RPMI7951 (cell line): Measurements from ENCODE around the gene PTEN. TPM values are rescaled to one million over a fixed set of nuclear protein-coding genes. Genes with fewer than 3 reads are reported as not detected.
"Not testable (repeated sequence)": the region's sequence is repeated elsewhere in the genome, so short reads cannot be mapped to it uniquely, and the experiment has no call there.

Experiments
- DNase-seq: peaks from one replicate; pipeline ENCODE4 v3.0.0-alpha.2; 2012; ENCODE audit warnings: low read depth
- total RNA-seq: library from RNA; depleted of rRNA; stranded (reverse); fragments of >200 nt; shearing (Covaris generic); gene quantifications from 2 replicates; pipeline ENCODE4 v1.2.3, GENCODE V29; 2014; rRNA removed

The PTEN gene
- under 0.01 and 0.96 TPM in 2 replicates for total RNA-seq

GRCh38 chr10:87863053-87863943 lies at the start of gene PTEN, which contains the start of gene KLLN:
Gene PTEN, plus strand, starts transcription at chr10:87863625. Its CDS starts 845 bp downstream, at chr10:87864470.
Gene KLLN, minus strand, starts transcription at chr10:87863533. Its CDS starts 1,046 bp downstream, at chr10:87862487.
- DNase-seq, result no peak

DNA sequence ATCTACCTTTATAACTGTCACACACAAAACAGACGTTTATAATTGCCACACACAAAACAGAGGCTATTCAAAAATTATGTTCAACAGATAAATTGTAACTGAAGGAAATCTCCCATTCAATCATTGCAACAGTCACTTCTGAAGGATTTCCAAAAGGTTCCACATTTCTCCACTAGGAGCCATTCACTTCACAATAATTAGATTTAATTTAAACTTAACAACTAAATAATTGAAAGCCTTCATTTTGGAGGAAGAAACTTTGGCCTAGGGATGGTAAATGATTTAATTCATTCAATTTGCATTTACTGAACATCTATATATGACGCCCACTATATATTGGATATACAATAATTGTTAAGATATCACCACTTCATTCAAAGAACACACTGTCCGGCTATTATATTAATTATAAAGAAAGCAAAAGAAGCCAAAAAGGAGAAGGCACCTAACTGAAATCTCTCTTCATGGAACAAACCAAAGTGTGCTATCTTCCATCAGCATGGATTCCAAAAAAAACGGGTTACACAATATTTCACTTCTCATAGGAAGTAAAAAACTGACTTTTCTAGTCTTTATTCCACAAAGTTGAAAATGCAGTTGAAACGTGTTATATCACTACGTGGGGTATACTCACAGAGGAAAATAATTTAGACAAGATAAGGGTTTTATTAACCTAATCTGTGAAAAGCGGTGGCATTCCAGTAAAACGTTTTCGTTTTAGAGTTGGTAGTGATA lies 47.1 kb upstream of the PTEN start:
- no peak for DNase-seq

- no peak for DNase-seq
These were observed 46.4 kb upstream of the PTEN start for GRCh38 chr10:87816898-87817608.

DNA sequence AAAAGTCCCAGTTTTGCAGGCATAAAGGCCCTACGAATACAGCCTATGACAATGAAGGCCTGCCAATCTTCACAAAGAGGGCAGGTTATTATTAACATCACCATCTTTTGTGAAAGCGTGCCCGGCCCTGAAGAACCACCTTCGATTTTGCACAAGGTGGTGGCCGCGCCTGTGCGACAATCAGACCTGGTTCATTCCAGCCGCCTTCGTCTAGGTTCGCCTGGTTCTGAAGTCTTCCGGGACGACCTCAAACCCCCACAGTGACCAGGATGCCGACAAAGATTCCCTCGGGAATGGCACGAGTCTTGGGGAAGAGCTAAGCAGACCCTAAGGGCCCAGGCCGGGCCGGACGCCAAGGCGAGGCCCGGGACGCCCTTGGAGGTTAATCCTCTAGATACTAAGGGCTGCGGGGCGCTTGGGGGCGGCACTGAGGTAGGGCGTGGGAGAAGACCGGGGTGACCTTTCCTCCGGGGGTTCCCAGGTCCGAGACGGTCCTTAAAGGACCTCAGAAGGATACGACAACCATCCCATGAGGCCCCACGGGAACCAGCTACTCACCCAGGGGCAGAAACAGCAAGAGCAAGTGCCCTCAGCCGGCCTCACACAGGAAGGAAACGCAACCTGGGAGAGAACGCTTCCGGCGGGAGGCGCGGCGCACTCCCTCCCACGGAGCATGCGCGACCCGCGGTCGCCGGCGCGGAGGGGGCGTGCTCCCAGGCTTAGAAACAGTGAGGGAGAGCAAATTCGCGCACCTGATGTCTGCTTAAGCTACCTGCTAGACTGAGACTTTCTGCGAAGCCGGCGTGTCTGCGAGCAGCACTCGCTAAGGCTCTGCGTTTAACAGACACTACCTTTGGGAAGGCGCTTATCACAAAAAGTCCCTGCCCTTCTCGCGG lies 45.6 kb upstream of the PTEN start, which contains the start of gene ATAD1:
Gene ATAD1, minus strand, starts transcription at position 618 of the 896 bp plus-strand sequence. CDS start 3,627 bp downstream, outside the sequence.
- no peak for DNase-seq

DNA sequence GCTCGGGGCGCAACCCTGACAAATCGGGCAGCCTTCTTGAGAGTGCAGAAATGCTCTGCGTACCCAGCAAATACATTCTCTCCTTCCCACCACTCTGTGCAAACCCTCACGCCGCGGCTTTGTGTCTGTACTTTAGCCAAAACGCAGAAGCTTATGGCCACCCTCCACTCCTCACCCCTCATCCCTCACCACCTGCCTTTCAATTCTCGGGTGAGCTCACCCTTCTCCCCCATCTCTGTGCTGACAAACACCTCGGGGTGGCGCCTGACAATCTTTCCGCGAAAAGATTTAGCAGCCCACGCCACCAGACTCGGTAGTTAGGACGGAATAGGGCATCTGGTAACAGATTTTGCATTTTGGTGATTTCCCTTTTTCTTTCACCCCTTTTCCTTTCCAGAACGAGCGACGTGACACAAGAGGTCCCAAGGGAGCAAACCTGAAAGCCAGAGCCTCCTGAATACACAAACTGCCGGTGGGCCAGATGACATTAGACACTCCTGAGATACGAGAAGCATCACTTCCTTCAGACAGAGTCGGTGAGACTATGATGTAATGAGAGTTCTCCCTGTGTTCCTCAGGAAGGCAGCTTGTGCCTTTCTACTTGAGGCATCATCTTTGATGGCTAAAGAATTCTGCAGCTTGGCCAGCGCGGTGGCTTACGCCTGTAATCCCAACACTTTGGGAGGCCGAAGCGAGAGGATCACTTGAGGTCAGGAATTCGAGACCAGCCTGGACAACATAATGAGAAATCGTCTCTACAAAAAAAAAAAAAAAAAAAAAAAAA lies 44.7 kb upstream of the PTEN start:
- DNase-seq, result no peak

- no peak for DNase-seq
These were observed 44.2 kb upstream of the PTEN start for GRCh38 chr10:87819289-87819585.

- no peak for DNase-seq
These were observed 36.8 kb upstream of the PTEN start for GRCh38 chr10:87826653-87827052.

DNA sequence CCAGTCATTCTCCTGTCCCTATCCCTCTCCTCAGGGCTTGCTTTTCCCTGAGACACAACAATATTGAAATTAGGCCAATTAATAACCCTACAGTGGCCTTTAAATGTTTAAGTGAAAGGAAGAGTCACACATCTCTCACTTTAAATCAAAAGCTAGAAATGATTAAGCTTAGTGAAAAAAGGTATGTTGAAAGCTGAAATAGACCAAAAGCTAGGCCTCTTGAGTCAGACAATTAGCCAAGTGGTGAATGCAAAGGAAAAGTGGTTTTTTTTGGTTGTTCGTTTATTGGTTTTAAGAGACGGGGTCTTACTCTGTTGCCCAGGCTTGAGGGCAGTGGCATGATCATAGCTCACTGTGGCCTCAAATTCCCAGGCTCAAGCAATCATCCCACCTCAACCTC lies 35.7 kb upstream of the PTEN start:
- DNase-seq, result no peak

- not testable (repeated sequence) for DNase-seq
These were observed 34.4 kb upstream of the PTEN start for GRCh38 chr10:87829051-87829450.

DNA sequence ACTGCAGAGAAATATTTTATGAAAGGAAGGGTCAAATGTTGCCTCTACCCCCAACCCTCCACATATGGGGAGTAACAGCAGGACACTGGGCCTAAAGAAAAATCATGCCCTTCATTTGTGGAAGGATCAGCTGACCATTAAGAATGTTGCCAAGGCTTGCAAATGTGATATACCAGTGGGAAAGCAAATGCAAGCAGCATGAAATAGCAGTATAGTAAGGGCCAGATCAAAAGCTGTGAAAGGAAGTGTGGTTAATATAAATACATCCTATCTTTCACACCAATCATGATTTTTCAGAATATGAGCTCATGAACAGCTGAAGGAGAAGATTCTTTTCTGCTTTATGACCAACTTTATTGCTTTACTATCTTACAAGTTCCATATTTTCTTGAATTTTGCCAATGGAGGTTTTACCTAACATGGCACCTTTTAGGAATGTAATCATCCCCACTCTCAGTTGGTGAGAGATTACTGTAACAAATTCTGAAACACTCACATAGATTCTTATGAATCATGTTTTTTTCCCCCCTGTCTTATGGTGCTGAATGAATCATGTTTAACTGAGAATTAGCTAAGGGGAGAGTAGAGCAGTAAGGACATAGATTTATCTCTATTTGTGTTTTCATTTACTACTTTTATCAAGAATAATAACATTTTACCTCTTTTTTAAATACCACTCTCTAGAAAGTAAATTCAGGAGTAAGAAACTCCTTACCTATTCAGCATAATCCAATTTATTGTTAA lies 33.3 kb upstream of the PTEN start:
- no peak for DNase-seq

DNA sequence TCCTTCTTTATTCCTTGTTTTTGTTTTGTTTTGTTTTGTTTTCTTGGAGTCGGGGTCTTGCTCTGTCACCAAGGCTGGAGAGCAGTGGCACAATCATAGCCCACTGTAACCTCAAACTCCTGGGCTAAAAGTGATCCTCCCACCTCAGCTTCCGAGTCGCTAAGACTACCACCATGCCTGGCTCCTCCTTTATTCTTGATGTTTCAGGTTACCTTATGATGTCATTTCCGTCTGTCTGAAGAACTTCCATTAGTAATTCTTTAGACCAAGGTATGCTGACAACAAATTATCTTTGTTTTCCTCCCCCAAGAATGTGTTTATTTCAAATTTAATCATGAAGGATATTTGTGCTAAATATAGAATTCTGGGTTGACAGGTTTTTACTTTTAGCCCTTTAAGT lies 27.3 kb upstream of the PTEN start:
- DNase-seq, result no peak

GRCh38 chr10:87837445-87837844 lies 26.0 kb upstream of the PTEN start:
- DNase-seq, result no peak

GRCh38 chr10:87838650-87839049 lies 24.8 kb upstream of the PTEN start:
- DNase-seq, result no peak

- DNase-seq, result no peak
These were observed 22.2 kb upstream of the PTEN start for GRCh38 chr10:87841186-87841585.

- no peak for DNase-seq
These were observed 21.2 kb upstream of the PTEN start for GRCh38 chr10:87842220-87842641.

DNA sequence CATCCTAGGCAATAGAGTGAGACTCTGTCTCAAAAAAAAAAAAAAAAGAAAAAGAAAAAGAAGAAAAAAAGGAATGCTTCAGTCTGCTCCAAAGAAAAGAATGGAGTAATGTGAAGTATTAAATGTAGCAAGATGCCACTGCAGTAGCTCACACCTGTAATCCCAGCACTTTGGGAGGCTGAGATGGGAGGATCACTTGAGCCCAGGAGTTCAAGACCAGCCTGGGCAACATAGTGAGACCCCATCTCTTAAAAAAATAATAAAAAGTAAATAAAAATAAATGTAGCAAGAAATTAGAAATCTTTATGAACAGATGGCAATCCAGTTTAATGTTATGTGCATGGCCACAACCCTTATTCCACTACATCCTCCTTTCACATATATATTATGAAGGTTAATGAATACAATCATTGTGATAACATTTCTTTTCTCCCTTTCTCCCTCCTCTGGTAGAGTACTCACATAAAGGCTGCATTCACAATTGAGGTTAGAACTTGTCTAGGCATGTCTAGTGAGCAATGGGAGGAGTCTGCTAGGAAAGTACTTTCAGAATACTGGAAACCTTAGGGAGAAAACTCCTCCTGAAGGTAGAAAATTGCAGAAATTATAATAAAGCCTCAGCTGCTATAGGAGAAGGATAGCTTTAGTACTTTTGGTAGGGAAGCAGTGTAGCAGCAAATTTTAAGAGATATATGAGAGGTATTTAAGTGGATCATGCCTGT lies 20.5 kb upstream of the PTEN start:
- DNase-seq, result no peak

DNA sequence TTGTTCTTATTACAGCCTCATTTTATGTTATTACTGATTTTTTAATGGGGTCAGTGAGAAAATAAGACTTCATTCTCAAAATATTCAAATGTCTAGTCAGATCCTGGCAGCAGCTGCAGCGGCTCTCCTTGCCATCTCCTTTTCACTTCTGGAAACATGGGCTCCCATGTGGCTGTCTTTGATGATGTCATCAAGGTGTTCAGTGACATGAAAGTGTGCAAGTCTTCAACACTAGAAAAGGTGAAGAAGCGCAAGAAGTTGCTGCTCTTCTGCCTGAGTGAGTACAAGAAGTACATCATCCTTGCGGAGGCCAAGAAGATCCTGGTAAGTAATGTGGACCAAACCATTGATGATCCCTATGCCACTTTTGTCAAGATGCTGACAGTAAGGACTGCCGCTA lies 19.7 kb upstream of the PTEN start:
- no peak for DNase-seq

DNA sequence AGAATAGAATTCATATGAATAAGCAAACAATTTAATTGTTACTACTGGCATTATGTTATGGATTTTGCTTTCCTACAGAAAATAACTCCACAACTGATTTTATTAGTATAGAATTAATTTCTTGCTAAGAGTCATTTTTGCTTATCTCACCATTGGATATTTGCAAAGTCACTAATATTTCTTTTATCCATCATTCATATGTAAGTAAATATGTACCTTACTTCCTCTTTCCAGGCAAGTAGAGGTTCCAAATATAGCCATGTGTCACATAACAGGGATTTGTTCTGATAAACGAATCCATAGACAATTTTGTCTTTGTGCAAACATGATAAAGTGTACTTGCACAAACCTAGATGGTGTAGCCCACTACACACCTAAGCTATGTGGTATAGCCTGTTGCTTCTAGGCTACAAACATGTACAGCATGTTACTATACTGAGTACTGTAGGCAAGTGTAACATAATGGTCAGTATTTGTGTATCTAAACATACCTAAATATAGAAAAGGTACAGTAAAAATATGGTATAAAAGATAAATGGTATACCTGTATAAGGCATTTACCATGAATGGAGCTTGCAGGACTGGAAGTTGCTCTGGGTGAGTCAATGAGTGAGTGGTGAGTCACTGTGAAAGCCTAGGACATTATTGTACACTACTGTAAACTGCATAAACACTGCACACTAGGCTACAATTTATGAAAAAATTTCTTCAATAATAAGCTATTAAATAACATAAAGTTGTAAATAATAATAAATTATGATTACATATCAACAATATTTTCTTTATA lies 18.4 kb upstream of the PTEN start:
- DNase-seq, result no peak
